GM12801 (cell line): ENCODE results near the gene DOP1B.

Experiments
- CTCF ChIP-seq: IDR thresholded peaks from one replicate; pipeline ENCODE4 v1.5.1; 2011; ENCODE audit warnings: control low read depth; ENCODE audit not compliant: insufficient read length; ENCODE audit errors: extremely low read depth

DOP1B gene

GRCh38 chr21:36156815-36157670 lies at the start of gene DOP1B:
DOP1B (plus strand) TSS chr21:36156824; CDS start chr21:36164734, 7,910 bp downstream.
- no peak for TF ChIP-seq CTCF

- TF ChIP-seq CTCF = no peak
These were observed 46.8 kb upstream of the DOP1B start for GRCh38 chr21:36109868-36110267.

- no peak for TF ChIP-seq CTCF
These were observed 45.4 kb upstream of the DOP1B start for GRCh38 chr21:36111238-36111637.

GRCh38 chr21:36113647-36114428 lies 42.8 kb upstream of the DOP1B start:
- no peak for TF ChIP-seq CTCF

GRCh38 chr21:36115138-36115730 lies 41.4 kb upstream of the DOP1B start:
- TF ChIP-seq CTCF = no peak

- TF ChIP-seq CTCF = no peak
These were observed 39.3 kb upstream of the DOP1B start for GRCh38 chr21:36117286-36117741.

GRCh38 chr21:36120304-36120888 lies 36.2 kb upstream of the DOP1B start:
- no peak for TF ChIP-seq CTCF
